Measurements from ENCODE around the gene TM9SF3. TPM values are rescaled to one million over a fixed set of nuclear protein-coding genes. Genes with fewer than 3 reads are reported as not detected.

Gene TM9SF3
- polyA plus RNA-seq, 2 of the 4 experiments (the other 2 are of a cell fraction): 92.9 to 138 TPM

DNA sequence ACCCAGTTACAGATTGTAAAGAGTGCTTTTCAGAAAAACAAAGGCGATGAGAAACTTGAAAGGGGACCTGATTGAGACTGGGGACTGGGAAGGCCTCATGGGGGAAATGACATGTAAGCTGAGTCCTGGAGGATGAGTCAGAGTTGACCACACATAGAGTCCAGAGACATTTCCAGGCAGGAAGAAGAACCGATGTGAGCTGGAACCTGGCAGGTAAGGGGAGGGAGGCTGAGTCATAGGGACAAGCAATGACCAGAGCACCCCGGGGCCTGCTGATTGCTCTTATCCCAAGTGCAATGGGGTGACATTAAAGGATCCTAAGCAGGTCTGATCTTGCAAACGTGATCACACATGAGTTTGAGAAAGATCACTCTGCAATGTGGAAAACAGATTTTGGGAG lies 84.8 kb downstream of the TM9SF3 start:
- no peak; a peak in 1 of 6 replicates for ATAC-seq
- POLR2A ChIA-PET: no interaction called here
- CTCF ChIA-PET: interaction anchor here (0.6 to 4.1 kb wide), 8 partner anchors 8 to 158 kb away, joined by 3 to 31 read pairs (median 6); partner anchors contain the start of gene TLL2
- no peaks in the 10 kb centered on the region for H3K9me3 ChIP-seq
- no peak for FAIRE-seq
- H3K4me1 ChIP-seq: no peaks in the 10 kb centered on the region
- no peak overlapping the region for H3K4me3 ChIP-seq
- 27% methylated on average over 4 of the region's 4 CpGs for WGBS (ENCODE audit: missing lambda C conversion rate)
- no peak overlapping the region for H3K27ac ChIP-seq
- H3K4me2 ChIP-seq: no peak overlapping the region
- no peak for DNase-seq (ENCODE audit: low read depth in 1 of 2, low spot score in 1 of 2)
- TF ChIP-seq, protein P1, sequence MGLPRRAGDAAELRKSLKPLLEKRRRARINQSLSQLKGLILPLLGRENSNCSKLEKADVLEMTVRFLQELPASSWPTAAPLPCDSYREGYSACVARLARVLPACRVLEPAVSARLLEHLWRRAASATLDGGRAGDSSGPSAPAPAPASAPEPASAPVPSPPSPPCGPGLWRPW (IDR thresholded peaks at IDR 0.05): no peak
- TF ChIP-seq, protein P2, sequence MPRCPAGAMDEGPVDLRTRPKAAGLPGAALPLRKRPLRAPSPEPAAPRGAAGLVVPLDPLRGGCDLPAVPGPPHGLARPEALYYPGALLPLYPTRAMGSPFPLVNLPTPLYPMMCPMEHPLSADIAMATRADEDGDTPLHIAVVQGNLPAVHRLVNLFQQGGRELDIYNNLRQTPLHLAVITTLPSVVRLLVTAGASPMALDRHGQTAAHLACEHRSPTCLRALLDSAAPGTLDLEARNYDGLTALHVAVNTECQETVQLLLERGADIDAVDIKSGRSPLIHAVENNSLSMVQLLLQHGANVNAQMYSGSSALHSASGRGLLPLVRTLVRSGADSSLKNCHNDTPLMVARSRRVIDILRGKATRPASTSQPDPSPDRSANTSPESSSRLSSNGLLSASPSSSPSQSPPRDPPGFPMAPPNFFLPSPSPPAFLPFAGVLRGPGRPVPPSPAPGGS (IDR thresholded peaks at IDR 0.05): no peak
- TF ChIP-seq, protein P3, sequence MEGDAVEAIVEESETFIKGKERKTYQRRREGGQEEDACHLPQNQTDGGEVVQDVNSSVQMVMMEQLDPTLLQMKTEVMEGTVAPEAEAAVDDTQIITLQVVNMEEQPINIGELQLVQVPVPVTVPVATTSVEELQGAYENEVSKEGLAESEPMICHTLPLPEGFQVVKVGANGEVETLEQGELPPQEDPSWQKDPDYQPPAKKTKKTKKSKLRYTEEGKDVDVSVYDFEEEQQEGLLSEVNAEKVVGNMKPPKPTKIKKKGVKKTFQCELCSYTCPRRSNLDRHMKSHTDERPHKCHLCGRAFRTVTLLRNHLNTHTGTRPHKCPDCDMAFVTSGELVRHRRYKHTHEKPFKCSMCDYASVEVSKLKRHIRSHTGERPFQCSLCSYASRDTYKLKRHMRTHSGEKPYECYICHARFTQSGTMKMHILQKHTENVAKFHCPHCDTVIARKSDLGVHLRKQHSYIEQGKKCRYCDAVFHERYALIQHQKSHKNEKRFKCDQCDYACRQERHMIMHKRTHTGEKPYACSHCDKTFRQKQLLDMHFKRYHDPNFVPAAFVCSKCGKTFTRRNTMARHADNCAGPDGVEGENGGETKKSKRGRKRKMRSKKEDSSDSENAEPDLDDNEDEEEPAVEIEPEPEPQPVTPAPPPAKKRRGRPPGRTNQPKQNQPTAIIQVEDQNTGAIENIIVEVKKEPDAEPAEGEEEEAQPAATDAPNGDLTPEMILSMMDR (IDR thresholded peaks at IDR 0.05): no peak
- TF ChIP-seq MAFK (IDR thresholded peaks at IDR 0.05; ENCODE audit: partially characterized antibody): no peak
- TF ChIP-seq MYC (IDR thresholded peaks at IDR 0.05; ENCODE audit: borderline replicate concordance, low read length): no peak
- no peak for TF ChIP-seq HOXB5 (CRISPR knock-in tag; IDR thresholded peaks at IDR 0.05)
- TF ChIP-seq, protein P4, sequence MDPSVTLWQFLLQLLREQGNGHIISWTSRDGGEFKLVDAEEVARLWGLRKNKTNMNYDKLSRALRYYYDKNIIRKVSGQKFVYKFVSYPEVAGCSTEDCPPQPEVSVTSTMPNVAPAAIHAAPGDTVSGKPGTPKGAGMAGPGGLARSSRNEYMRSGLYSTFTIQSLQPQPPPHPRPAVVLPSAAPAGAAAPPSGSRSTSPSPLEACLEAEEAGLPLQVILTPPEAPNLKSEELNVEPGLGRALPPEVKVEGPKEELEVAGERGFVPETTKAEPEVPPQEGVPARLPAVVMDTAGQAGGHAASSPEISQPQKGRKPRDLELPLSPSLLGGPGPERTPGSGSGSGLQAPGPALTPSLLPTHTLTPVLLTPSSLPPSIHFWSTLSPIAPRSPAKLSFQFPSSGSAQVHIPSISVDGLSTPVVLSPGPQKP (IDR thresholded peaks at IDR 0.05; ENCODE audit: low read depth, low read length): no peak
- no peak for TF ChIP-seq RAD21 (conservative IDR thresholded peaks at IDR 0.05 in 1 of 2, IDR thresholded peaks at IDR 0.05 in 1 of 2)
- TF ChIP-seq NFE2L2 (conservative IDR thresholded peaks at IDR 0.05; ENCODE audit: low read length): no peak
- TF ChIP-seq POLR2A (IDR thresholded peaks at IDR 0.05; ENCODE audit: low read length): no peak
- TF ChIP-seq FOSB (CRISPR knock-in tag; IDR thresholded peaks at IDR 0.05): no peak

DNA sequence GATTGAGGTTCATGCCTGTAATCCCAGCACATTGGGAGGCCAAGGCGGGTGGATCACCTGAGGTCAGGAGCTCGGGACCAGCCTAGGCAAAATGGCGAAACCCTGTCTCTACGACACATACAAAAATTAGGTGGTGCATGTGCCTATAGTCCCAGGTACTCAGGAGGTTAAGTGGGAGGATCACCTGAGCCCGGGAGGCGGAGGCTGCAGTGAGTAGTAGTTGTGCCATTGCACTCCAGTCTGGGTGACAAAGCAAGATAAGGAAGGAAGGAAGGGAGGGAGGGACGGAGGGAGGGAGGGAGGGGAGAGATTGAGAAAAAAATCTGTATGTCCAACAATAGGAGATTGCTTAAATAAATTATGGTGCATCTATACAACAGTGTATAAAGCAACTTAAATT lies 86.3 kb downstream of the TM9SF3 start:
- POLR2A ChIA-PET: no interaction called here
- no peak for ATAC-seq
- no peaks in the 10 kb centered on the region for H3K9me3 ChIP-seq
- H3K27ac ChIP-seq: no peak overlapping the region
- no peak for DNase-seq (ENCODE audit: low read depth in 1 of 2, low spot score in 1 of 2)
- H3K4me1 ChIP-seq: no peaks in the 10 kb centered on the region
- no peak overlapping the region for H3K4me3 ChIP-seq
- FAIRE-seq: no peak
- WGBS (ENCODE audit: missing lambda C conversion rate): 50% methylated on average over 7 of the region's 7 CpGs
- no peak for TF ChIP-seq HOXA7 (CRISPR knock-in tag; IDR thresholded peaks at IDR 0.05)
- TF ChIP-seq, protein P1 (IDR thresholded peaks at IDR 0.05): no peak
- TF ChIP-seq, protein P5, sequence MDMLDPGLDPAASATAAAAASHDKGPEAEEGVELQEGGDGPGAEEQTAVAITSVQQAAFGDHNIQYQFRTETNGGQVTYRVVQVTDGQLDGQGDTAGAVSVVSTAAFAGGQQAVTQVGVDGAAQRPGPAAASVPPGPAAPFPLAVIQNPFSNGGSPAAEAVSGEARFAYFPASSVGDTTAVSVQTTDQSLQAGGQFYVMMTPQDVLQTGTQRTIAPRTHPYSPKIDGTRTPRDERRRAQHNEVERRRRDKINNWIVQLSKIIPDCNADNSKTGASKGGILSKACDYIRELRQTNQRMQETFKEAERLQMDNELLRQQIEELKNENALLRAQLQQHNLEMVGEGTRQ (IDR thresholded peaks at IDR 0.05): no peak
- H3K4me2 ChIP-seq: no peak overlapping the region
- CTCF ChIA-PET: interaction anchor here (0.9 to 4.1 kb wide), 3 partner anchors 10 to 130 kb away, joined by 4 to 31 read pairs (median 4); no protein-coding TSS in a partner anchor

DNA sequence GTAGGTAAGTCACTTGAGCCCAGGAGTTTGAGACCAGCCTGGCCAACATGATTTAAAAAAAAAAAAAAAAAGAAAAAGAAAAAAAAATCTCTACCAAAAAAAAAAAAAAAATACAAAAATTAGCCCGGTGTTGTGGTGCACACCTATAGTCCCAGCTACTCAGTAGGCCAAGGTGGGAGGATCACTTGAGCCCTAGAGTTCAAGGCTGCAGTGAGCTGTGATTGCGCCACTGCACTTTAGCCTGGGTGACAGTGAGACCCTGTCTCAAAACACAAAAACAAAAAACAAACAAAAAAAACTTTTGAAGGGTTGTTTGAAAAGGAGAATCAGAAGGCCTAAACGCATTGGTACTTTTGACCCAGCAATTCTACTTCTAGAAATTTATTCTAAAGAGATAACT lies 86.8 kb downstream of the TM9SF3 start:
- TF ChIP-seq, protein P2 (IDR thresholded peaks at IDR 0.05): no peak
- TF ChIP-seq RCOR1 (IDR thresholded peaks at IDR 0.05; ENCODE audit: low read depth, low read length) (no peak), NR3C1 (IDR thresholded peaks at IDR 0.05) (no peak), JUN (IDR thresholded peaks at IDR 0.05) (no peak), HDAC2 (IDR thresholded peaks at IDR 0.05) (no peak)
- TF ChIP-seq, protein P6, sequence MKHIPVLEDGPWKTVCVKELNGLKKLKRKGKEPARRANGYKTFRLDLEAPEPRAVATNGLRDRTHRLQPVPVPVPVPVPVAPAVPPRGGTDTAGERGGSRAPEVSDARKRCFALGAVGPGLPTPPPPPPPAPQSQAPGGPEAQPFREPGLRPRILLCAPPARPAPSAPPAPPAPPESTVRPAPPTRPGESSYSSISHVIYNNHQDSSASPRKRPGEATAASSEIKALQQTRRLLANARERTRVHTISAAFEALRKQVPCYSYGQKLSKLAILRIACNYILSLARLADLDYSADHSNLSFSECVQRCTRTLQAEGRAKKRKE (CRISPR knock-in tag; IDR thresholded peaks at IDR 0.05; ENCODE audit: low read depth): no peak
- Histone ChIP-seq H3K4me3 (no peak overlapping the region), H3K4me1 (no peaks in the 10 kb centered on the region), H3K9me3 (no peaks in the 10 kb centered on the region), H3K27ac (no peak overlapping the region), H3K4me2 (no peak overlapping the region)
- WGBS (ENCODE audit: missing lambda C conversion rate): 57% methylated on average over 3 of the region's 3 CpGs
- ATAC-seq (no peak), DNase-seq (ENCODE audit: low read depth in 1 of 2, low spot score in 1 of 2) (no peak), FAIRE-seq (no peak)
- CTCF ChIA-PET: interaction anchor here (0.9 to 4.1 kb wide), 2 partner anchors 10 to 125 kb away, joined by 4 to 31 read pairs; no protein-coding TSS in a partner anchor
- POLR2A ChIA-PET: no interaction called here
